Vagina (tissue), 2 donors: ENCODE measurements around the gene SLC16A9. TPM values are rescaled to one million over a fixed set of nuclear protein-coding genes. Genes with fewer than 3 reads are reported as not detected.
A peak's percentile ranks its signal among the peaks of the same experiment; 100 is the strongest.

ENCODE experiments used
- DNase-seq, 2 donors: peaks; one replicate each; pipeline ENCODE4 v3.0.0-alpha.2; 2017; ENCODE audit errors: extremely low spot score in 2 of 2
- H3K27ac ChIP-seq: fragments of 200-600 bp; sonication (generic); one replicate; pipeline ENCODE4 v1.5.1; 2019
- H3K27me3 ChIP-seq: fragments of 200-600 bp; sonication (generic); one replicate; pipeline ENCODE4 v1.5.1; 2019
- H3K36me3 ChIP-seq, 2 donors: fragments of 200-600 bp; sonication (generic); one replicate each; pipeline ENCODE4 v1.5.1; 2017 to 2019
- H3K4me1 ChIP-seq: fragments of 200-600 bp; sonication (generic); one replicate; pipeline ENCODE4 v1.5.1; 2019
- H3K4me3 ChIP-seq, 2 donors: fragments of 200-600 bp; sonication (generic); 1 replicate in 1 of 2; 2 replicates in 1 of 2; pipeline ENCODE4 v1.5.1; 2016 to 2019
- H3K9me3 ChIP-seq: fragments of 200-600 bp; sonication (generic); one replicate; pipeline ENCODE4 v1.5.1; 2019
- CTCF ChIP-seq, 3 experiments: fragments of 450-650 bp in 2 of 3; fragments of 200-600 bp in 1 of 3; sonication (generic) in 1 of 3; IDR thresholded peaks; one replicate each; pipeline ENCODE4 v1.5.1; 2017 to 2019; ENCODE audit warnings: antibody characterized with exemption in 3 of 3, mild to moderate bottlenecking in 2 of 3, moderate library complexity in 2 of 3
- POLR2A ChIP-seq, 2 donors: fragments of 450-650 bp; IDR thresholded peaks; one replicate each; pipeline ENCODE4 v1.6.1; 2017; ENCODE audit warnings: antibody characterized with exemption in 2 of 2, mild to moderate bottlenecking in 2 of 2, moderate library complexity in 2 of 2
- POLR2AphosphoS5 ChIP-seq, 2 donors: sonication (generic); formaldehyde crosslinking; IDR thresholded peaks; one replicate each; pipeline ENCODE4 v1.9.0; 2017; ENCODE audit warnings: antibody characterized with exemption in 2 of 2, mild to moderate bottlenecking in 2 of 2, low read depth in 1 of 2; ENCODE audit not compliant: insufficient read depth in 1 of 2
- intact Hi-C: fragments of 100-400 bp; cut with DNase I; formaldehyde crosslinking; loops from one replicate; pipeline ENCODE4 v1.15.1; 2023
- total RNA-seq: library from RNA; depleted of rRNA; stranded (reverse); fragments of >200 nt; gene quantifications from one replicate; pipeline ENCODE4 v1.2.3, GENCODE V29; 2016

SLC16A9 gene
- total RNA-seq, 1 donor from 2014 or later: 3.7 TPM

- Histone ChIP-seq H3K4me3 (no peak overlapping the region), H3K27me3 (no peaks in the 10 kb centered on the region), H3K27ac (peak overlapping the region; percentile 13), H3K36me3 (no peaks in the 10 kb centered on the region), H3K9me3 (no peaks in the 10 kb centered on the region), H3K4me1 (peaks cover 28% of the 10 kb centered on the region)
- no peak for TF ChIP-seq CTCF (IDR thresholded peaks at IDR 0.05)
- TF ChIP-seq POLR2AphosphoS5 (IDR thresholded peaks at IDR 0.05; ENCODE audit: insufficient read depth in 1 of 2, low read depth in 1 of 2): no peak
- no peak for DNase-seq
- intact Hi-C loops: no loop called here
These were observed 2.3 kb upstream of the SLC16A9 start for GRCh38 chr10:59711871-59712494.

- Histone ChIP-seq H3K4me3 (peak overlapping the region; percentile 59 to 68), H3K27ac (peak overlapping the region; percentile 88)
- TF ChIP-seq POLR2A (IDR thresholded peaks at IDR 0.05) (no peak), POLR2AphosphoS5 (IDR thresholded peaks at IDR 0.05; ENCODE audit: insufficient read depth in 1 of 2, low read depth in 1 of 2) (no peak), CTCF (IDR thresholded peaks at IDR 0.05) (no peak)
These were observed 745 bp downstream of the SLC16A9 start for GRCh38 chr10:59708816-59709394.

GRCh38 chr10:59706851-59707797 lies 2.5 kb downstream of the SLC16A9 start:
- H3K36me3 ChIP-seq: no peaks in the 10 kb centered on the region
- no peak for TF ChIP-seq POLR2AphosphoS5 (IDR thresholded peaks at IDR 0.05; ENCODE audit: insufficient read depth in 1 of 2, low read depth in 1 of 2)
- TF ChIP-seq CTCF (IDR thresholded peaks at IDR 0.05): no peak
- TF ChIP-seq POLR2A (IDR thresholded peaks at IDR 0.05): no peak
- no peak for DNase-seq
- H3K4me1 ChIP-seq: peaks cover 27% of the 10 kb centered on the region
- no peaks in the 10 kb centered on the region for H3K9me3 ChIP-seq
- H3K27me3 ChIP-seq: no peaks in the 10 kb centered on the region
- H3K4me3 ChIP-seq: no peak overlapping the region
- intact Hi-C loops: no loop called here
- no peak overlapping the region for H3K27ac ChIP-seq

More at GRCh38 chr10:59708816-59709394, 745 bp downstream of the SLC16A9 start:
- DNase-seq: no peak
- intact Hi-C loops: no loop called here
- Histone ChIP-seq H3K9me3 (no peaks in the 10 kb centered on the region), H3K36me3 (no peaks in the 10 kb centered on the region), H3K27me3 (no peaks in the 10 kb centered on the region), H3K4me1 (peaks cover 28% of the 10 kb centered on the region)

- Histone ChIP-seq H3K9me3 (no peaks in the 10 kb centered on the region), H3K4me1 (peaks cover 16% of the 10 kb centered on the region), H3K4me3 (no peak overlapping the region), H3K27ac (no peak overlapping the region), H3K36me3 (no peaks in the 10 kb centered on the region), H3K27me3 (no peaks in the 10 kb centered on the region)
- intact Hi-C loops: no loop called here
- TF ChIP-seq POLR2A (IDR thresholded peaks at IDR 0.05): no peak
- TF ChIP-seq POLR2AphosphoS5 (IDR thresholded peaks at IDR 0.05; ENCODE audit: insufficient read depth in 1 of 2, low read depth in 1 of 2): no peak
- no peak for TF ChIP-seq CTCF (IDR thresholded peaks at IDR 0.05)
- no peak for DNase-seq
These were observed 3.7 kb downstream of the SLC16A9 start for GRCh38 chr10:59705931-59706330.
